C4-2B (cell line): Measurements from ENCODE around the gene ANTXRL.
"Not testable (repeated sequence)": the region's sequence is repeated elsewhere in the genome, so short reads cannot be mapped to it uniquely, and the experiment has no call there.

ENCODE experiments used
- H3K27ac ChIP-seq: fragments of 450-650 bp; 2 replicates; pipeline ENCODE4 v1.5.1; 2017
- ZFX ChIP-seq: fragments of 450-650 bp; IDR thresholded peaks from 2 replicates; pipeline ENCODE4 v1.6.1; 2017
- TF ChIP-seq, protein P1 (sequence below): fragments of 450-650 bp; conservative IDR thresholded peaks from 2 replicates; pipeline ENCODE4 v1.5.1; 2017; ENCODE audit warnings: mild to moderate bottlenecking

The ANTXRL gene

DNA sequence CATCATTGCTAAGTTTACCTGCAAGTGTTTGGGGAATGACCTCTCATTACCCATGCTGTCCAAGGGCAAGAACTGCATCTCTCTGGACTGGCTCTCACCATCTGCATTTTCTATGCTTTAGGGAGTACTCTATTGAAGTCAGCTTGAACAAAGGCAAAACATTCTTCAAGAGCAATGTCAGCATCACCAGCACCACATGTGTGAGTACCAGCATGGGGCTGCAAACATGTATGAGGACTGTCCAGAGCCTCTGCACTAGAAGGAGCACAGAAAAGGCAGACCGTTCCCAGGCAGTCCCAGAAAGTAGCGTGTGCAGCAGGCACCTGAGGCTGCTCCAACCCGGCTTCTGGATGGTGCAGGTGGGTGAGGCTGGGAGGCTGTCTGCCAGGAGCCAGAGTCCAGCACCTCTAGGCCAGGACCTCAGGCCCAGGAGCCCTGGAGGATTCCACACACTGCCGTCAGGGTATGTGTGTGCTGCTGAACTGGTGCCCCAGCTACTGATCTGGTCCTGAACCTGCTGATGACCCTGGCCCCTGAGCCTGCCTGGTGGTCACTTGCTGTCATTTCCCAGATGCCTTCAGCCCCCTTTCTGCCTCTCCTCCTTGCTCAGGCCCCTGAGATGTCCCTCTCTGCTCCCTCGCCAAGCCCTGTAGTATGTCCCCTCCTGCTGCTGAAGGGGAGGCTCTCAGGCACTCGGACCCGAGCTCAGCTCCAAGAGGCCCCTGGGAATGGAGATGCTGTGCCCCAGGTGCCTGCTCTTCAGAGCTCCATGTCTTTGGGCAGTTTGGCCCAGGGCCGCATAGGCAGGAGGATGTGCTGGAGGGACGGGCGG lies 20.7 kb downstream of the ANTXRL start:
- no peak for TF ChIP-seq ZFX
- TF ChIP-seq, protein P1, sequence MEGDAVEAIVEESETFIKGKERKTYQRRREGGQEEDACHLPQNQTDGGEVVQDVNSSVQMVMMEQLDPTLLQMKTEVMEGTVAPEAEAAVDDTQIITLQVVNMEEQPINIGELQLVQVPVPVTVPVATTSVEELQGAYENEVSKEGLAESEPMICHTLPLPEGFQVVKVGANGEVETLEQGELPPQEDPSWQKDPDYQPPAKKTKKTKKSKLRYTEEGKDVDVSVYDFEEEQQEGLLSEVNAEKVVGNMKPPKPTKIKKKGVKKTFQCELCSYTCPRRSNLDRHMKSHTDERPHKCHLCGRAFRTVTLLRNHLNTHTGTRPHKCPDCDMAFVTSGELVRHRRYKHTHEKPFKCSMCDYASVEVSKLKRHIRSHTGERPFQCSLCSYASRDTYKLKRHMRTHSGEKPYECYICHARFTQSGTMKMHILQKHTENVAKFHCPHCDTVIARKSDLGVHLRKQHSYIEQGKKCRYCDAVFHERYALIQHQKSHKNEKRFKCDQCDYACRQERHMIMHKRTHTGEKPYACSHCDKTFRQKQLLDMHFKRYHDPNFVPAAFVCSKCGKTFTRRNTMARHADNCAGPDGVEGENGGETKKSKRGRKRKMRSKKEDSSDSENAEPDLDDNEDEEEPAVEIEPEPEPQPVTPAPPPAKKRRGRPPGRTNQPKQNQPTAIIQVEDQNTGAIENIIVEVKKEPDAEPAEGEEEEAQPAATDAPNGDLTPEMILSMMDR: no peak

DNA sequence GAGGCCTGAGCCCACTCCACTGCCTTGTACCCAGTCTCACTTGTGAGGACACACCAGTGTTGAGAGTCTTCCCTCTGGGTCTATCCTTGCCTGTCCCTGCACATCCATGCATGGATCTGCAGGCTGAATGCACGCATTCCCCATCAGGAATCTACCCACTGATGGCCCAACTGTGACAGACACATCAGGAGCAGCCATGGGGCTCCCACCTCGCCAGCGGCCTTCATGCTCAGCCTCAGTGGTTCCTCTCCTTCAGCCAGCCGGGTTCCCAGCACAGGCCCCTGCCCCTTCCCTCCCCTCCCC lies 21.3 kb downstream of the ANTXRL start:
- no peak overlapping the region for H3K27ac ChIP-seq

More for the DNA sequence above, 20.7 kb downstream of the ANTXRL start:
- no peak overlapping the region for H3K27ac ChIP-seq

DNA sequence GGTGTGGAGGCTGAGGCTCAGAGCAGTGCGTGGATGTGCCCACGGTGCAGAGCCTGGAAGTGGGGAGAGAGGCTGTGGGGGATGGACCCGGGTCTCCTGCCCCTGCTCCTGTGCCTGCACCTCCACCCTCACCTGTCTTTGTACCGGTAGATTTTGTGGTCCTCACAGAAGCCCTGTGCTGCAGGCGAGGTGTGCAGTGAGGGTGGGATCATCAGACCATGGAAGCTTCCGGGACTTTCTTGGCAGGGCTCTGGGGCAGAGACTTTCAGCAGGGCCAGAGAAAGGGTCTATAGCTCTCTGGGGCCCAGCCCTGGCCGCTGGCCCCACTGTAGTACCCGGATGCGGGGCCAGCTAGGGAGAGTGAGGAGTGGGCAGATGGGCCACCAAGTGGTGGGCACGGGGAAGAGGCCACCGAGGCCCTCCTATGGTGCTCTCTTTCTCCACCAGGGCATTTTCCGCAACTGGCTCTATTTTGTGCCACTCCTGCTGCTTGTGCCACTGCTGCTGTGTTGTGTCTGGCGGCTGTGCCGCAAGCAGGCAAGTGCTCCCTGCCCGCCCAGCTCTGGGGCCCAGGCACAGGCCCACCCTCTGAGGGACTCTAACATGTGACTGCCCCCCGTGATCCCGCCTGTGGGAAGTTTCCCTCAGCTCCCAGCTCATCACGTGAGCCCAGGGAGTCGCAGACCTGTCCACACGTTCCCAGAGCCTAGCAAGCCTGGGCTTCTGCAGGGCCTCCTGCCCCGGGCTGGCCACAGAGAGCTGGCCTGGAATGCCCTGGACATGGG lies 22.1 kb downstream of the ANTXRL start:
- no peak for TF ChIP-seq ZFX
- TF ChIP-seq, protein P1: no peak
- no peak overlapping the region for H3K27ac ChIP-seq

More for the DNA sequence above, 21.3 kb downstream of the ANTXRL start:
- TF ChIP-seq, protein P1: no peak
- TF ChIP-seq ZFX: no peak

DNA sequence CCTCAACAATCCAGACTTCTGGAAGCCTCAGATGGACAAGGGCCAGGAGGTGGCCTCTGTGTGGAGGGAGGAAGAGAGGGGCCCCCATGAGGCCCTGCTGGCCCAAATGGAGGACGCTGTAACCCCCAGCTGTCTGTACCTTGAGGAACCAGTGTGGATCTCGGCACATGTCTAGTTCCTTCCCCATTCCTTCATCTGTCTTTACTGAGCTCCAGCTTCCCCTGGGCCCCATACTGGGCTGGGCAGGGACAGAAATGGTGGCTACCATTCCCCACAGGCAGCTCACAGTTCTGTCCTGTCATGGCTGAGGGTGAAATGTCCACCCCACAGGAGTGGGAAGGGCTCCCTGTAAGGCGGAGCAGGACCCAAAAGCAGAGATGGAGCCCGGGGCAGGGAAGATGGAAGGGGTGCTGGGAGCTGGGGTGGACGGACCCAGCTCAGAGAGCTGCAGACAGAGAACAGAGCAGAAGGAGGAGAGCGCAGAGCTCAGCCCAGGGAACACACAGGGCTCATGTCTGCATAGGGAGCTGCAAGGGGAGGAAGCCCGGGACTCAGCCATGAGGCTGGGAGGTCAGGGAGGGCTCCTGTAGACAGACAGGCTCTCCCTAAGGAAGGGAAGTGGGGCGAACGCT lies 22.8 kb downstream of the ANTXRL start:
- no peak overlapping the region for H3K27ac ChIP-seq

DNA sequence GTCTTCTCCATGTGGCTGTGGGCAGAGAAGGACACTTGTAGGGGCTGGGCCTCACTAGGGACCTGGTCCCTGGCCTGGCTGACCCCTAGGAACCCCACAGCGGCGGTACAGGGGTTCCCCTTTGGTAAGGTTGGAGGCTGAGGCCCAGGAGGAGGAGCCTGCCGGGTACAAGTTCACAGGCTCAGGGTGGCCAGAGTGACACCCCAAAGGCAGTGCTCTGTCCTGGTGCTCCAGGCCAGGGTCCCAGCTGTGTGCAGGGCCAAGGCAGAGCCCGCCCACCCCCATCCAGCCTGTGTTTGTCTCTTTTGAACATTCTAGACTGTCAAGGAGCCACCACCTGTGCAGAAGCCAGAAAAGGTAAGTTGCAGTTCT lies 23.3 kb downstream of the ANTXRL start:
- TF ChIP-seq, protein P1: no peak
- no peak for TF ChIP-seq ZFX
- H3K27ac ChIP-seq: no peak overlapping the region

More for the DNA sequence above, 22.8 kb downstream of the ANTXRL start:
- TF ChIP-seq, protein P1: no peak
- no peak for TF ChIP-seq ZFX

DNA sequence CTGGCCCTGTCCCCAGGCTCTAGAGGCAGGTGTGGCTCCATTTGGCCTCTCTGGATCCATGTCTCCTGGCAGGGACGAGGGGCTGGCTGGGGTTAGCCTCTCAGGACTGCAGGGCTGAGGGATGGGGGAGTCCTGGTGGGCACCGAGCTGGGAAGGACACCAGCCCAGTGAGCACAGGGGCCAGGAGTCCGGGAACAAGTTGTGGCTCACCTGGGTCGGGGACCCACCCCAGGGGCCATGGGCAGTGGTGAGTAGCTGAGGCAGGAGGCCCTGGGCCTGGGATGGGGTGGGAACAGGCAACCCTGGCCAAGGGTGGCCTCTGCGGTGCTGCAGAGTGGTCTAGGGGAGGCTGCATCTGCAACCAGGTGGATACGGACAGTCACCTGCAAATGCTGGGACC lies 24.1 kb downstream of the ANTXRL start:
- no peak overlapping the region for H3K27ac ChIP-seq
- TF ChIP-seq ZFX: no peak
- TF ChIP-seq, protein P1: no peak

DNA sequence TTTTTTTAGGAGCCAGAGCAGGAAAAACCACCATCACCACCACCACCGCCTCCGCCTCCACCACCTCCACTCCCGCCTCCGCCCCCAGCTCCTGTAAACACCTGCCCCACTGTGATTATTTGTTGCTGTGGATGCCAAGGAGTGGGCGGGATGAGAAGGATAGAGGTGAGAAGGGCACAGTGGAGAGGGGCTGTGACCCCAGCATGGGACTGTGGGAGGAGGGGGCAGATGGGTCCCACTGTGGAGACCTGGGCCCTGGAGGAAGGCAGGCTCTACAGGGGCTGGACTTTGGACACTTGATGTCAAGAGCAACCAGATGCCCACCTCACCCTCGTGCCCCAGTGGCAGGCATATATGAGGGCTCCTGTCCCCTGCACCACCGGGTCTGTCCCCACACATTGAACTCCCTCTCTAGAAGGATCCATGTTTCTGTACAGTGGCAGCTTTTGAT lies 24.7 kb downstream of the ANTXRL start:
- H3K27ac ChIP-seq: no peak overlapping the region

DNA sequence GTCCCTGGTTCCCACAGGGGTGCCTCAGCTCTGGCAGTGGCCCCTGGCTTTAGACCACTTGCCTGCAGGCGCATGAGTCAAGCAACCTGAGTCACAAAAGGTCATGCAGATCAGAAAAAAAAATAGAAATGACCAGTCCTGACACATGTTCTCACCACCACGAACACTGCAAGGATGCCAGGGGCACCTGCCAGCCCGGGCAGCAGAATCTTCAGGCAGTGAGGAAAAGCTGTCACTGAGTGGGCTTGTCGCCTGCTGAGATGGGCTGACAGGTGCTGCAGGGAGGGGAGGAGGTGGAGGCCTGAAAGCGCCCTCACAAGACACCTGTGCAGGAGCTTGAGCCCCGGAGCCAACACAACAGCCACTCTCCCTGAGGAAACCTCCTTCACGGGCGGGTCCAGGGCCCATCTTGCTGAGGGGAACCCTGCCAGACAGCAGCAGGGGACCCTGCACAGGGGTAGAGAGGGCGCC lies 25.2 kb downstream of the ANTXRL start:
- H3K27ac ChIP-seq: not testable (repeated sequence)

More for the DNA sequence above, 24.7 kb downstream of the ANTXRL start:
- TF ChIP-seq, protein P1: no peak
- TF ChIP-seq ZFX: no peak
